IMR-90 (cell line): Measurements from ENCODE around the gene VRK2. TPM values are rescaled to one million over a fixed set of nuclear protein-coding genes. Genes with fewer than 3 reads are reported as not detected.

Experiments
- ATAC-seq: fragments of 200-7000 bp; cut with Tn5 transposase; 2 replicates; pipeline ENCODE4 v1.9.1; 2020; ENCODE audit warnings: low read depth, mild to moderate bottlenecking, moderate library complexity
- BruUV-seq: library from RNA; stranded (reverse); fragments of 400-500 nt; replicated peaks from 2 replicates; lab custom pipeline; 2021; lab: Mats Ljungman, UMichigan
- CTCF ChIA-PET: fragments of 300-600 bp; formaldehyde crosslinking; extraction: SDS; loops from one replicate; lab custom pipeline; 2021; ENCODE audit warnings: antibody characterized with exemption; lab: Yijun Ruan, JAX
- POLR2A ChIA-PET: fragments of 300-600 bp; sonication (Branson Sonifier 250); formaldehyde crosslinking; loops from one replicate; lab custom pipeline; 2022; ENCODE audit warnings: antibody characterized with exemption; ENCODE audit not compliant: unreplicated experiment; lab: Charles Lee
- DNase-seq: peaks from one replicate; pipeline ENCODE4 v3.0.0; 2013
- H2AFZ ChIP-seq: replicated peaks from 2 replicates; pipeline ENCODE3; 2013; ENCODE audit warnings: low read length, mild to moderate bottlenecking; ENCODE audit not compliant: poor library complexity
- H2AK5ac ChIP-seq: 2 replicates; pipeline ENCODE4 v1.6.1; 2013; ENCODE audit warnings: low read depth, low read length, inconsistent platforms
- H2AK9ac ChIP-seq: replicated peaks from 2 replicates; pipeline ENCODE3; 2013; ENCODE audit warnings: mild to moderate bottlenecking, low read depth, low read length, moderate library complexity; ENCODE audit not compliant: poor library complexity
- H2BK120ac ChIP-seq: 2 replicates; pipeline ENCODE4 v1.6.1; 2013; ENCODE audit warnings: low read depth, low read length, inconsistent platforms
- H2BK15ac ChIP-seq: 3 replicates; pipeline ENCODE4 v1.6.1; 2013; ENCODE audit warnings: low read depth, low read length, inconsistent platforms
- H2BK20ac ChIP-seq: 2 replicates; pipeline ENCODE4 v1.6.1; 2013; ENCODE audit warnings: low read depth, mild to moderate bottlenecking, inconsistent platforms, low read length, moderate library complexity
- H2BK5ac ChIP-seq: 2 replicates; pipeline ENCODE4 v1.6.1; 2013; ENCODE audit warnings: mild to moderate bottlenecking, low read depth, low read length, inconsistent platforms; ENCODE audit not compliant: poor library complexity, severe bottlenecking
- H3K14ac ChIP-seq: replicated peaks from 2 replicates; pipeline ENCODE4 v1.6.1; 2013; ENCODE audit warnings: low read depth, low read length, inconsistent platforms
- H3K18ac ChIP-seq: 2 replicates; pipeline ENCODE4 v1.6.1; 2013; ENCODE audit warnings: low read depth, low read length, control low read depth
- H3K23ac ChIP-seq: 2 replicates; pipeline ENCODE4 v1.6.1; 2013; ENCODE audit warnings: low read depth, low read length, inconsistent platforms
- H3K27ac ChIP-seq: 2 replicates; pipeline ENCODE4 v1.5.1; 2013; ENCODE audit warnings: mild to moderate bottlenecking, control low read depth, low read length; ENCODE audit not compliant: insufficient read depth
- H3K27me3 ChIP-seq: 2 replicates; pipeline ENCODE4 v1.6.1; 2013; ENCODE audit warnings: low read length; ENCODE audit not compliant: control insufficient read depth, insufficient read depth
- H3K36me3 ChIP-seq: 2 replicates; pipeline ENCODE4 v1.6.1; 2013; ENCODE audit warnings: low read length, mixed read lengths; ENCODE audit not compliant: control insufficient read depth, insufficient read depth
- H3K4ac ChIP-seq: 2 replicates; pipeline ENCODE4 v1.6.1; 2013; ENCODE audit warnings: low read depth, low read length, inconsistent platforms
- H3K4me1 ChIP-seq: 2 replicates; pipeline ENCODE4 v1.6.1; 2013; ENCODE audit warnings: low read length, mixed read lengths; ENCODE audit not compliant: control insufficient read depth, insufficient read depth
- H3K4me2 ChIP-seq: 2 replicates; pipeline ENCODE4 v1.6.1; 2013; ENCODE audit warnings: low read depth, mild to moderate bottlenecking, control low read depth, low read length, moderate library complexity
- H3K4me3 ChIP-seq: 2 replicates; pipeline ENCODE4 v1.5.1; 2013; ENCODE audit warnings: low read depth, mild to moderate bottlenecking, control low read depth, low read length, moderate library complexity; ENCODE audit not compliant: insufficient read depth
- H3K56ac ChIP-seq: 2 replicates; pipeline ENCODE4 v1.6.1; 2013; ENCODE audit warnings: low read length, inconsistent platforms; ENCODE audit not compliant: insufficient read depth; ENCODE audit errors: extremely low read depth
- H3K79me1 ChIP-seq, 2 experiments: 2 replicates each; pipeline ENCODE4 v1.6.1; 2013; ENCODE audit warnings: low read length in 2 of 2, inconsistent platforms in 1 of 2, low read depth in 1 of 2
- H3K9ac ChIP-seq: 2 replicates; pipeline ENCODE4 v1.6.1; 2013; ENCODE audit warnings: low read depth, low read length, control low read depth
- H3K9me1 ChIP-seq: 2 replicates; pipeline ENCODE4 v1.6.1; 2013; ENCODE audit warnings: low read length, inconsistent platforms; ENCODE audit not compliant: insufficient read depth
- H3K9me3 ChIP-seq: 2 replicates; pipeline ENCODE4 v1.6.1; 2013; ENCODE audit warnings: low read length; ENCODE audit not compliant: control insufficient read depth, insufficient read depth
- H4K20me1 ChIP-seq: 2 replicates; pipeline ENCODE4 v1.6.1; 2013; ENCODE audit warnings: low read length, inconsistent platforms; ENCODE audit not compliant: insufficient read depth
- H4K5ac ChIP-seq: 2 replicates; pipeline ENCODE4 v1.6.1; 2013; ENCODE audit warnings: mild to moderate bottlenecking, low read depth, low read length, control low read depth
- H4K8ac ChIP-seq, 2 experiments: 2 replicates each; pipeline ENCODE4 v1.6.1; 2013; ENCODE audit warnings: low read depth in 2 of 2, low read length in 2 of 2, control low read depth in 1 of 2, inconsistent platforms in 1 of 2
- H4K91ac ChIP-seq: 2 replicates; pipeline ENCODE4 v1.6.1; 2013; ENCODE audit warnings: low read depth, low read length, inconsistent platforms; ENCODE audit not compliant: insufficient read depth
- BHLHE40 ChIP-seq: fragments of 150-350 bp; IDR thresholded peaks from 2 replicates; pipeline ENCODE4 v1.6.1; 2016; ENCODE audit warnings: mild to moderate bottlenecking, low read depth, low read length
- CHD1 ChIP-seq: IDR thresholded peaks from 2 replicates; pipeline ENCODE4 v1.6.1; 2012; ENCODE audit warnings: low read depth, low read length, improper control_type of control experiment
- MAFK ChIP-seq: IDR thresholded peaks from 2 replicates; pipeline ENCODE4 v1.6.1; 2012; ENCODE audit warnings: low read depth, low read length, improper control_type of control experiment
- MAZ ChIP-seq: IDR thresholded peaks from 2 replicates; pipeline ENCODE4 v1.6.1; 2012; ENCODE audit warnings: low read depth, mild to moderate bottlenecking, low read length, improper control_type of control experiment, moderate library complexity, borderline replicate concordance
- MXI1 ChIP-seq: IDR thresholded peaks from 2 replicates; pipeline ENCODE4 v1.6.1; 2012; ENCODE audit warnings: low read depth, mild to moderate bottlenecking, low read length, moderate library complexity, borderline replicate concordance
- POLR2A ChIP-seq: IDR thresholded peaks from 2 replicates; pipeline ENCODE4 v1.6.1; 2012; ENCODE audit warnings: mild to moderate bottlenecking, low read depth, low read length
- RFX5 ChIP-seq: IDR thresholded peaks from 2 replicates; pipeline ENCODE4 v1.8.0; 2012; ENCODE audit warnings: low read depth, mild to moderate bottlenecking, low read length, moderate library complexity
- SMC3 ChIP-seq: fragments of 150-350 bp; IDR thresholded peaks from 2 replicates; pipeline ENCODE4 v1.6.1; 2016; ENCODE audit warnings: low read depth, mild to moderate bottlenecking, antibody characterized with exemption, low read length, moderate library complexity
- WGBS, 2 experiments: methylation state at CpG; one replicate each; pipeline versions ENCODE4 v1.1.5 to v1.1.7; 2013; ENCODE audit warnings: missing lambda C conversion rate in 2 of 2; ENCODE audit not compliant: insufficient read length in 1 of 2; ENCODE audit errors: extremely low coverage in 2 of 2; 5-methylcytosine and 5-hydroxymethylcytosine counted together
- dilution Hi-C: fragments of 300-500 bp; cut with HindIII; formaldehyde crosslinking; loops from one replicate; pipeline ENCODE4 v1.14.3; 2018; ENCODE audit warnings: low sequenced_read_pairs; ENCODE audit not compliant: unreplicated experiment
- in situ Hi-C: fragments of 300-500 bp; cut with MboI; formaldehyde crosslinking; loops from 3 replicates; pipeline ENCODE4 v1.14.3; 2019; ENCODE audit warnings: low sequenced_read_pairs, inconsistent platforms, mixed read lengths
- intact Hi-C: fragments of 100-400 bp; cut with micrococcal nuclease; formaldehyde crosslinking; loops from 2 replicates; pipeline ENCODE4 v1.10.0; 2022
- polyA plus RNA-seq, 3 experiments: library from polyadenylated mRNA; depleted of rRNA; stranded (reverse); fragments of >200 nt; gene quantifications; 2 replicates each; pipeline ENCODE4 v1.2.3, GENCODE V29; 2012; ENCODE audit warnings: low replicate concordance in 1 of 3
- total RNA-seq: library from RNA; depleted of rRNA; stranded (reverse); fragments of >200 nt; gene quantifications from 2 replicates; pipeline ENCODE4 v1.2.3, GENCODE V29; 2012
- TF ChIP-seq, protein P1 (sequence below): conservative IDR thresholded peaks from 2 replicates; pipeline ENCODE4 v1.5.1; 2012; ENCODE audit warnings: mild to moderate bottlenecking, low read depth, low read length, improper control_type of control experiment
- TF ChIP-seq, protein P2 (sequence below): fragments of 150-350 bp; IDR thresholded peaks from 2 replicates; pipeline ENCODE4 v1.6.1; 2016; ENCODE audit warnings: low read depth, mild to moderate bottlenecking, low read length, moderate library complexity, borderline replicate concordance

Gene VRK2
- total and polyA plus RNA-seq, 2 of the 4 experiments (the other 2 are of a cell fraction): 12.2 to 22.8 TPM

DNA sequence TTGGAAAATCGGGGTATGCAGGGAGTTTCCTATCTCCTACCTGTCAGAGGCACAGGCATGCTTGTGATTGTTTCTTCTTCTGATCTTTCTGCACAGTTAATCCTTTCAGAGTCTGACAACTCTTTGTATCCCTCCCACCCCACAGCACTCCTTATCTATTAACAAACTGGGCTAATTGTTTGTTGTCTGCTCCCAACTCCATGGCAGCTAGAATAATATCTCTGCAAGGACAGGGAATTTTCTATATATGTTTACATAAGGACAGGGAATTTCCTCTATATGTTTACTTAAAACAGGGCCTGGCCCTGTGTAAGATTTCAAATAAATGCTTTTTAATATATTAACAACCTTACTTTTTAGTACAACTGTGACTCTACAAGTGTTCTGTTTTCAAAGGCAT lies 36.0 kb upstream of the VRK2 start:
- CTCF ChIA-PET: interaction anchor here (1.0 kb wide), 1 partner anchor 8 kb away, joined by 3 read pairs; no protein-coding TSS in a partner anchor

More for the DNA sequence above, 36.0 kb upstream of the VRK2 start:
- no peak for TF ChIP-seq SMC3
- TF ChIP-seq, protein P1, sequence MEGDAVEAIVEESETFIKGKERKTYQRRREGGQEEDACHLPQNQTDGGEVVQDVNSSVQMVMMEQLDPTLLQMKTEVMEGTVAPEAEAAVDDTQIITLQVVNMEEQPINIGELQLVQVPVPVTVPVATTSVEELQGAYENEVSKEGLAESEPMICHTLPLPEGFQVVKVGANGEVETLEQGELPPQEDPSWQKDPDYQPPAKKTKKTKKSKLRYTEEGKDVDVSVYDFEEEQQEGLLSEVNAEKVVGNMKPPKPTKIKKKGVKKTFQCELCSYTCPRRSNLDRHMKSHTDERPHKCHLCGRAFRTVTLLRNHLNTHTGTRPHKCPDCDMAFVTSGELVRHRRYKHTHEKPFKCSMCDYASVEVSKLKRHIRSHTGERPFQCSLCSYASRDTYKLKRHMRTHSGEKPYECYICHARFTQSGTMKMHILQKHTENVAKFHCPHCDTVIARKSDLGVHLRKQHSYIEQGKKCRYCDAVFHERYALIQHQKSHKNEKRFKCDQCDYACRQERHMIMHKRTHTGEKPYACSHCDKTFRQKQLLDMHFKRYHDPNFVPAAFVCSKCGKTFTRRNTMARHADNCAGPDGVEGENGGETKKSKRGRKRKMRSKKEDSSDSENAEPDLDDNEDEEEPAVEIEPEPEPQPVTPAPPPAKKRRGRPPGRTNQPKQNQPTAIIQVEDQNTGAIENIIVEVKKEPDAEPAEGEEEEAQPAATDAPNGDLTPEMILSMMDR: no peak
- TF ChIP-seq POLR2A: no peak
- TF ChIP-seq, protein P2, sequence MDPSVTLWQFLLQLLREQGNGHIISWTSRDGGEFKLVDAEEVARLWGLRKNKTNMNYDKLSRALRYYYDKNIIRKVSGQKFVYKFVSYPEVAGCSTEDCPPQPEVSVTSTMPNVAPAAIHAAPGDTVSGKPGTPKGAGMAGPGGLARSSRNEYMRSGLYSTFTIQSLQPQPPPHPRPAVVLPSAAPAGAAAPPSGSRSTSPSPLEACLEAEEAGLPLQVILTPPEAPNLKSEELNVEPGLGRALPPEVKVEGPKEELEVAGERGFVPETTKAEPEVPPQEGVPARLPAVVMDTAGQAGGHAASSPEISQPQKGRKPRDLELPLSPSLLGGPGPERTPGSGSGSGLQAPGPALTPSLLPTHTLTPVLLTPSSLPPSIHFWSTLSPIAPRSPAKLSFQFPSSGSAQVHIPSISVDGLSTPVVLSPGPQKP: no peak
- TF ChIP-seq MAFK: no peak
- no peak for TF ChIP-seq MAZ
- no peak for TF ChIP-seq RFX5
- no peak for TF ChIP-seq CHD1
- TF ChIP-seq MXI1: no peak
- no peak for TF ChIP-seq BHLHE40
- Histone ChIP-seq H3K56ac (no peak overlapping the region), H2BK15ac (no peak overlapping the region), H3K9me3 (no peaks in the 10 kb centered on the region), H3K4me1 (no peaks in the 10 kb centered on the region), H3K27ac (no peak overlapping the region), H3K9me1 (no peaks in the 10 kb centered on the region), H4K91ac (no peak overlapping the region), H2BK120ac (no peak overlapping the region), H4K5ac (no peak overlapping the region), H3K36me3 (no peaks in the 10 kb centered on the region), H2BK20ac (no peak overlapping the region), H3K4me3 (no peak overlapping the region), H3K4ac (no peak overlapping the region), H3K9ac (no peak overlapping the region), H2AK5ac (no peak overlapping the region), H3K79me1 (no peaks in the 10 kb centered on the region), H2BK5ac (no peak overlapping the region), H3K23ac (no peak overlapping the region), H3K18ac (no peak overlapping the region), H4K8ac (no peak overlapping the region), H3K14ac (no peak overlapping the region), H3K4me2 (no peak overlapping the region), H2AFZ (no peak overlapping the region), H2AK9ac (no peak overlapping the region), H4K20me1 (no peaks in the 10 kb centered on the region), H3K27me3 (no peaks in the 10 kb centered on the region)
- ATAC-seq (no peak), DNase-seq (no peak)
- intact Hi-C loops (no loop called here), in situ Hi-C loops (no loop called here), dilution Hi-C loops (no loop called here)
- POLR2A ChIA-PET: no interaction called here
- no TSS peak for BruUV-seq
- WGBS, 2 experiments: no CpG with 5 or more reads among the region's 1 CpG
